CMK (cell line): Measurements from ENCODE around the gene KIRREL3.

ENCODE experiments used
- DNase-seq: peaks from one replicate; pipeline ENCODE4 v3.0.0-alpha.2; 2010; ENCODE audit warnings: low read depth

Gene KIRREL3

GRCh38 chr11:126782810-126783209 lies 217.8 kb downstream of the KIRREL3 start:
- DNase-seq: no peak

GRCh38 chr11:126781942-126782341 lies 218.6 kb downstream of the KIRREL3 start:
- no peak for DNase-seq

- DNase-seq: no peak
These were observed 224.5 kb downstream of the KIRREL3 start for GRCh38 chr11:126776119-126776518.

DNA sequence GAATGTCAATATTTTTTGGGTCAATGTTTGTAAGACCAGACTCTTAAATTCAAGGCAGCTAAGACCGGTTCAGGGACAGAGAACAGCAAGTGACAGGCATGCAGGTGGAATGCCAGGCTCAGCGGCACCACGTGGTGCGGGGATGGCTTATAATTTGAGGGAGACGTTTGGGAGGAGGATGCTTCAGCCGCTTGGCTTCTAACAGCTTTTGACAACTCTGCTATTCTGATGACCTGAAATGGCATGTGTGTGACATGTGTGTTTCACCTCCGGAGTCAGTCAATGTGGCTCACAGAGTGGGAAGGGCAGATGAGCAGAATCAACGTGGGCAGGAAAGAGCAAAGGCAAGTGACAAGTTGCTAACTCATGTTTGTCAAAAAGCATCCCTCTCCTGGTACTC lies 228.3 kb downstream of the KIRREL3 start:
- DNase-seq: no peak

DNA sequence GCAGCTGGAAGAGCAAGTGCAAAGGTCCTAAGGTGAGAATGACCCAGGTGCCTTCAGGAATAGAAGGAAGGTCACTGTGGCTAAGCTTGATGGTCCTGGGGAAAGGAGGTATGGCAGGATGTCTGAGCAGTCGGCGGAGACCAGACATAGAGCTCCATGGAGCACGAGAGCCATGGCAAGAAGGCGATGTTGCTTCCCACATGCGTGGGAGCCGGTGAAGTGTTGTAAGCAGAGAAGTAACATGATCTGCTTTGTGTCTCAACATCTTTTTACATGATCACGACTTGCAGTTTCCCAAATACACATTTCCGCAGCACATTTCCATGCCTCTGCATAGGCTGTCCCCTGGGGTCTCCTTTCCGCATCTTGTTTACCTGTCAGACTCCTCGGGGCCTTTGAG lies 231.9 kb downstream of the KIRREL3 start:
- no peak for DNase-seq

GRCh38 chr11:126766440-126766839 lies 234.1 kb downstream of the KIRREL3 start:
- DNase-seq: no peak

GRCh38 chr11:126765196-126765595 lies 235.4 kb downstream of the KIRREL3 start:
- no peak for DNase-seq

DNA sequence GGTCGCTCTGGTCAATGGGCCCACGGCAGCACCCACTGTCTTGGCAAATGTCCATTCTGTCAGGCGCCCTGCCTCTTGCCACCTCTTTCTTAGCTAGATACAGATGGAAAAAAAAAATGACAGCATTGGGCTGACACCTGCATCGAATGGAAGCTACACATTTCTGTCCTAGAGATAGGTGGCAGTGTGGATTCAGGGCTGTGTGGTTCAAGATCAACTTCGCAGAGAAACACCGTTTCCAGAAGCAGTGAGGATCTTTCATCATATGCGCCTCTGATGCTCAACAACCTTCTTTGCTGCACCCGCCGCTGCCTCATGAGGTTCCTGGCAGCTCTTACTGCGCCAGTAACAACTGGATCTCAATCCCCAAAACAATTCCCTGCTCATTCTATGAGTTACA lies 236.3 kb downstream of the KIRREL3 start:
- DNase-seq: no peak

GRCh38 chr11:126756855-126757254 lies 243.7 kb downstream of the KIRREL3 start:
- no peak for DNase-seq

DNA sequence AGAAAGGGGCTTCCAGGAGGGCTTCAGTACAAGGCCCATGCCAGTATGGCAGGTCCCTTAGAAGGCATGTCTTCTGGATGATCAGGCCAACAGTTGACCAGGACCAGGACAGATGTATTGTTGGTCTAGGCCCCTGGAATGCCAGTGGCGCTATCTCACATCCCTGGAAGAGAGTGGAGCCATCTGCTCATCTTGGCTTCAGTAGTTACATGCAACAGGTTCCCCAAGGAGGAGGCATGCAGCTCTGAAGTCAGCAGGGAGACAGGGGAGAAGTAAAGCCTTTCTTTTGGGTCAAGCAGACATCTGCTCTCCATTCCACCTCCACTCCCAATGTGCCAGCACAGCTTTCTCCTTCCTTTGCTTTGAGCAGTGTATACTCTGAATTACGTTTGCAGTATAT lies 244.1 kb downstream of the KIRREL3 start:
- DNase-seq: no peak

GRCh38 chr11:126755526-126755925 lies 245.0 kb downstream of the KIRREL3 start:
- no peak for DNase-seq

DNA sequence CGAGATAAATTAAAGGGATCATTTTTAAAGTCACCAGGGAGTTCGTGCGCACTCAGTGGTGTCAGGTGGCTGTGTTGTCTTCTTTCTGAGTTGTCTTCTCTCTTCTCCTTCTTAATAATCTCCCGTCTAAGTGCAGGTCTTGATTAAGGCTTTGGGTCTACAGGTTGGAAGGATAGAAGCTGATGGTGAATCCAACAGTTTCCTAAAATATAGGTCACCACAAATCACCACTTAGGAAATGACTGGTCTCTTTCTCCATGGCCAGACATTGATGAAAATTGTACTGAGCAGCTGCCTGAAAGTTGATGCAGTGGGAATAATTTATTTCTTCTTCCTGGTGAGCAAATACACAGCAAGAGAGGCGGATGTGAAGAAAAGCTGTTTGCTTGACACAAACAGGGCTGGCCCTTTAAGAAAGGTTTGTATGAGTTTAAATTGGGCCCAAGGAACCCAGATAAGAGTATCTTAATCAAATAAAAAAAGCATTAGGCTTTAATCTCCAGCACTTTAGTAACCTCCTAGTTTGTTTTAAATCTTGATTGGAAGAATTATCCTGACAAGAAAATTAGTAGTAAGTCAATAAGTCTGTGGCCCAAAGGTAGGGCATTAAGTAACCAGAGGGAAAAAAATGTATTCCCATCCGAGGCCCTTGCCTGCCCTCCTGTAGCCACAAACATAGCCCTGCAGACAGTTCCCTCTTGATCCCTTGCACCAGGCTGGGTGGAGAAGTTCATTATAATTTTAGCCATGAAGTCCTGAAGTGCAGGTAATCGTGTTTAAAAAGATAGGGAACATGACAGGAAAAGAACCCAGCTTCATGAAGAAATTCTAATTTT lies 245.8 kb downstream of the KIRREL3 start:
- no peak for DNase-seq

DNA sequence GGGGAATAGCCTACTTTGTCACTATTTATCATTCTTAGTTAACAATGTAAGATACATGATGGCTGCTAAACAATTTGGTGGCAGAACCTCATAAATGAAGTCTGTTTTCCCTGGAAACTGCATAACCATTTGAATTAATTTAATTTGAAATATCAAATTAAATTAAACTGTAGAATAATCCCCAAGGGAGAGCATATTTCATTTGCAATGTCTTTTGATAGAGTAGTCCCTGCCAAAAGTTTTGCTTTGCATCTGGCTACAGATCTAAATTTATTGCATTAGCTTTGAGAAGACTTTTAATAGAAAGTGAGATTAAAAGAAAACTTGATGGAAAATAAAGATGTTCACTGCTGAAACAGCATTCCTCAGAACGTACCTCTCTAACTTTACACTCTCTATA lies 246.6 kb downstream of the KIRREL3 start:
- no peak for DNase-seq

- DNase-seq: no peak
These were observed 249.3 kb downstream of the KIRREL3 start for GRCh38 chr11:126751242-126751641.

DNA sequence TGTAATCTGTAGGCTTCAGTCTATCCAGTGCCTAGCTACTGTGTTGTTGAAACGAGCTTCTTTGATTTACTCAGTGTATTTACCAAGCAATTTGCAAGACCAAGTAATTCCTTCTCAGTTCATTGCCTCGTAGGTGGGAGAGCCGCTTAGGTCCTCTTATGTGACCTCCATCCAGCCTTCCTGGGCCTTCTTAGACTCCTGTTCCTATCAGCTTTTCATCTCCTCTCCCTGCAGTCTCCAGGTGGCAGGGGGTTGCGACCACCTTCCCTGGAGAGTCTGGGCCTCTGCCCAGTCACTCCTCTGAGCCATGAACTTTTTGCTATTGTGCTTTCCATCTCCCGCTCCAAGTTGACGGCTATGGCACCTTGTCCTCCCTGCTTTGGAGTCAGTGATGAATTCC lies 251.8 kb downstream of the KIRREL3 start:
- no peak for DNase-seq

DNA sequence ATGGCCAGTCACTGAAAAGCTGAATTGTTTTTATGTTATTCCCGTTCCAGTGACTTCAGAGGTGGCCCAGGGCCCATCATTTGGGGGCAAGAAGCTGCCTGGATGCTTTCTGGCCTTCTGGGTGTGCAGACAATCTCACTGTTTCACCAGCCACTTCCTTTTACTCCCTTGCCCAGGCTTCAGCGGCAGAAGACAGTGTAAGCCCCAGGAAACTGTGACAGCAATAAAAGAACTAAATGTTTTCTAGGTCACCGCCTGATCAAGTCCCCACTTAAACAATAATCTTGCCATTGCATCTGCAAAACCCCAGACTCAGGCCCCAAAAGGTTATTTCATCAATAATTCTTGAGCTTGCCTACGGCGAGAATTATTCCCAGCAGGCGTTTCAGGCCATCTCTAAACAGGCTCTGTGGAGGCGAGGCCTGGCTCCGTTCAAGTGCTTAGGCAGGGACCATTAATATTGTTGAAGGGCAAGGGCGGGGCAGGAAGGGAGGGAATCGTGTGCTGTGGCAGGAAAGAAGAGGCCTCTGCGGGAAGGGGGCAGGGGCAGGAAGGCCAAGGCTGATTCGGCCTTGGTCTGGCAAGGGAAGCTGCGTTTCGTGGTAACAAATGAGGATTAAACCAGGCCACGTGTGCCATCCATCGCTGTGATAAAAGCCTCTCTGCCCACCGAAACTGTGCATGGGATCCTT lies 252.3 kb downstream of the KIRREL3 start:
- peak; percentile 84 for DNase-seq

DNA sequence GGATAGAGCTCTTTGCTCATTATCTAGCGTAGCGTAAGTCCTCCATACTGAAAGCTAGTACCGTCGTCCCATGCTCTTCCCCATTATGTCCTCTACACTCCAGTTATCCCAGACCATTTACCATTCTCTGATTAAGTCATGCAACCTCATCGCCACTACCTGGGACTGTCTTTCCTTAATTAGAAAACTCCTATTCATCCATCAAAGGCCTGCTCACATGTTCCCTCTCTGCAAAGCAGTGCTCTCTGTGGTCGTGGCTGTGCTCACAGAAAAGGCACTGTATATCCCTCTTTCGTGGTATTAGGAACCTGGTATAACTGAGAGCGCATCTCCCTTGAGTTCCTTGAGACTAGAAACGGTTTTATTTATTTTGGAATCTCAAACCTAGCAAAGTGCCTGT lies 253.3 kb downstream of the KIRREL3 start:
- DNase-seq: no peak

- DNase-seq: no peak
These were observed 254.1 kb downstream of the KIRREL3 start for GRCh38 chr11:126746443-126746842.

- no peak for DNase-seq
These were observed 255.9 kb downstream of the KIRREL3 start for GRCh38 chr11:126744699-126745098.

DNA sequence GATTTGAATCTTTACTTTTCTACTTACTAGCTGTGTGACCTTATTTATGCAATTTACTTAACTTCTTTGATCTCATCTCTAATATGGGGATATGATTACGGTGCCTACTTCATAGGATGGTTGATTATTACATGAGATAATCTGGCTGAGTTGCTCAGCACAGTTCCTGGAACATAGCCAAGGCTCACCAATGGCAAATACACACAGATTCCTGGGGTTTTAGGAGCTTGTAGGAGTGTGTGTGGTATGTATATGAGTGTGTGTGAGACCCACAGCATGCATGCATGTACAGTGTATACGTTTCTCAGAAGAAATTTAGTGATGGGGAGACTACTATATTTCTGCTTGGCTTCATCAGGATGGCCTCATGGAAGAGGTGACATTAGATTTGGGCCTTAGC lies 256.9 kb downstream of the KIRREL3 start:
- DNase-seq: no peak

DNA sequence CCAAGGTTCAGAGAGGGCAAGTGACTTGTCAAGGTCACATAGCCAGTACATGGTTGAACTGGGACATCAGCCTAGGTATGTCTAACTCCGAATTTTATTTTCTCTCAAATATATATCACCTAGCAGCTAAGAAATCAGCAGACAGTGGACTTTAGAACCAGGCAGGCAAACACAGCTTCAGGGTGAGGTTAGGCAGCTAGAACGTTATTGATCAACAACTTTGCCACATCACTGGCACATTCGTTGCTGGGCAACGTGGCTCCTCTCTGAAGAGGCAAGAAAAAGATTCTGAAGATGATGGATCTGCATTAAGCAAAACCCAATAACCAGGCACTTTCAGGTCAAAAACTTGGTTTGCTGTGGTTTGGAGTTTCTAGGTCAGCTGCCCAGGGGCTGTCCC lies 258.0 kb downstream of the KIRREL3 start:
- no peak for DNase-seq

GRCh38 chr11:126740846-126741245 lies 259.7 kb downstream of the KIRREL3 start:
- no peak for DNase-seq

- DNase-seq: no peak
These were observed 260.9 kb downstream of the KIRREL3 start for GRCh38 chr11:126739499-126740145.
